Stimulated activated naive CD4-positive, alpha-beta T cell treated with Interleukin-2 at 50 U/mL for 16 hours (primary cell): ENCODE data around the gene KDM2B.
"Not testable (repeated sequence)": the region's sequence is repeated elsewhere in the genome, so short reads cannot be mapped to it uniquely, and the experiment has no call there.

ENCODE experiments used
- DNase-seq: peaks from one replicate; lab custom pipeline; 2025; lab: John Stamatoyannopoulos, UW

KDM2B gene

GRCh38 chr12:121584885-121585284, 4.1 kb upstream of the KDM2B start:
- not testable (repeated sequence) for DNase-seq

GRCh38 chr12:121583334-121583661, 2.5 kb upstream of the KDM2B start:
- DNase-seq: not testable (repeated sequence)

- DNase-seq: no peak
Observed at GRCh38 chr12:121582583-121583333, 1.9 kb upstream of the KDM2B start.

GRCh38 chr12:121581686-121582429, 1.0 kb upstream of the KDM2B start:
- DNase-seq: no peak

GRCh38 chr12:121579981-121580868, 598 bp downstream of the KDM2B start:
- peak; percentile 70 for DNase-seq

GRCh38 chr12:121579190-121579791, 1.5 kb downstream of the KDM2B start:
- peak; percentile 32 for DNase-seq

GRCh38 chr12:121578230-121579189, 2.3 kb downstream of the KDM2B start:
- no peak for DNase-seq

GRCh38 chr12:121577443-121578180, 3.2 kb downstream of the KDM2B start:
- no peak for DNase-seq

- DNase-seq: no peak
Observed at GRCh38 chr12:121576851-121577391, 3.9 kb downstream of the KDM2B start.

- DNase-seq: no peak
Observed at GRCh38 chr12:121575952-121576625, 4.7 kb downstream of the KDM2B start.

- DNase-seq: no peak
Observed at GRCh38 chr12:121575051-121575450, 5.8 kb downstream of the KDM2B start.

- DNase-seq: no peak
Observed at GRCh38 chr12:121574025-121574424, 6.8 kb downstream of the KDM2B start.

GRCh38 chr12:121571920-121572319, 8.9 kb downstream of the KDM2B start:
- DNase-seq: no peak

GRCh38 chr12:121570467-121571283, 10.1 kb downstream of the KDM2B start:
- DNase-seq: no peak

GRCh38 chr12:121568971-121569751, 11.7 kb downstream of the KDM2B start:
- no peak for DNase-seq

GRCh38 chr12:121568518-121568917, 12.3 kb downstream of the KDM2B start:
- no peak for DNase-seq

GRCh38 chr12:121565076-121565475, 15.7 kb downstream of the KDM2B start:
- no peak for DNase-seq

- no peak for DNase-seq
Observed at GRCh38 chr12:121562488-121562887, 18.3 kb downstream of the KDM2B start.
